H9 (cell line): Measurements from ENCODE around the gene SLC9A7. TPM values are rescaled to one million over a fixed set of nuclear protein-coding genes. Genes with fewer than 3 reads are reported as not detected.

Experiments used
- DNase-seq: peaks from one replicate; pipeline ENCODE4 v3.0.0-alpha.2; 2017
- H2AFZ ChIP-seq: one replicate; pipeline ENCODE4 v1.6.1; 2013; ENCODE audit warnings: mild to moderate bottlenecking, low read length, control low read depth, moderate library complexity
- H2AK5ac ChIP-seq: 2 replicates; pipeline ENCODE4 v1.6.1; 2013; ENCODE audit warnings: low read length, control low read depth, mixed read lengths; ENCODE audit not compliant: insufficient read length
- H2BK120ac ChIP-seq: one replicate; pipeline ENCODE4 v1.6.1; 2013; ENCODE audit warnings: low read depth, mild to moderate bottlenecking, low read length, control low read depth, inconsistent platforms; ENCODE audit not compliant: poor library complexity, severe bottlenecking
- H2BK12ac ChIP-seq: 2 replicates; pipeline ENCODE4 v1.6.1; 2013; ENCODE audit warnings: low read length, control low read depth, mixed read lengths, low read depth; ENCODE audit not compliant: insufficient read length
- H2BK15ac ChIP-seq: 2 replicates; pipeline ENCODE4 v1.6.1; 2013; ENCODE audit warnings: low read depth, low read length, control low read depth
- H2BK20ac ChIP-seq: one replicate; pipeline ENCODE4 v1.6.1; 2013; ENCODE audit warnings: low read depth, mild to moderate bottlenecking, low read length, control low read depth, inconsistent platforms; ENCODE audit not compliant: poor library complexity, severe bottlenecking
- H2BK5ac ChIP-seq: 2 replicates; pipeline ENCODE4 v1.6.1; 2013; ENCODE audit warnings: low read length, control low read depth, mixed read lengths; ENCODE audit not compliant: insufficient read length
- H3K14ac ChIP-seq: 2 replicates; pipeline ENCODE4 v1.6.1; 2013; ENCODE audit warnings: low read length, control low read depth; ENCODE audit not compliant: insufficient read depth
- H3K18ac ChIP-seq: 2 replicates; pipeline ENCODE4 v1.6.1; 2013; ENCODE audit warnings: low read depth, mild to moderate bottlenecking, mixed read lengths, low read length, control low read depth; ENCODE audit not compliant: insufficient read length
- H3K23ac ChIP-seq: 2 replicates; pipeline ENCODE4 v1.6.1; 2013; ENCODE audit warnings: low read length, control low read depth, mixed read lengths, low read depth; ENCODE audit not compliant: insufficient read length
- H3K23me2 ChIP-seq: 2 replicates; pipeline ENCODE4 v1.6.1; 2013; ENCODE audit warnings: low read depth, mild to moderate bottlenecking, mixed read lengths, low read length, control low read depth; ENCODE audit not compliant: insufficient read length, poor library complexity, severe bottlenecking
- H3K27ac ChIP-seq: 2 replicates; pipeline ENCODE4 v1.5.1; 2013; ENCODE audit warnings: low read length, control low read depth, mixed read lengths, low read depth; ENCODE audit not compliant: insufficient read length
- H3K27me3 ChIP-seq: 2 replicates; pipeline ENCODE4 v1.6.1; 2013; ENCODE audit warnings: low read length, control low read depth, inconsistent platforms; ENCODE audit not compliant: insufficient read depth
- H3K4ac ChIP-seq: 2 replicates; pipeline ENCODE4 v1.6.1; 2013; ENCODE audit warnings: low read depth, mild to moderate bottlenecking, control low read depth, inconsistent platforms, low read length, moderate library complexity
- H3K4me1 ChIP-seq: 2 replicates; pipeline ENCODE4 v1.6.1; 2013; ENCODE audit warnings: low read length, control low read depth, inconsistent platforms; ENCODE audit not compliant: insufficient read depth
- H3K4me2 ChIP-seq: 2 replicates; pipeline ENCODE4 v1.6.1; 2013; ENCODE audit warnings: low read length, control low read depth, mixed read lengths; ENCODE audit not compliant: insufficient read length, insufficient read depth
- H3K56ac ChIP-seq: 2 replicates; pipeline ENCODE4 v1.6.1; 2013; ENCODE audit warnings: low read depth, mild to moderate bottlenecking, mixed read lengths, low read length, control low read depth; ENCODE audit not compliant: insufficient read length
- H3K79me1 ChIP-seq: 2 replicates; pipeline ENCODE4 v1.6.1; 2013; ENCODE audit warnings: low read depth, mild to moderate bottlenecking, moderate library complexity, low read length, control low read depth, inconsistent platforms; ENCODE audit not compliant: insufficient read depth, poor library complexity, severe bottlenecking
- H3K79me2 ChIP-seq: 2 replicates; pipeline ENCODE4 v1.6.1; 2013; ENCODE audit warnings: low read length, control low read depth, inconsistent platforms; ENCODE audit not compliant: insufficient read depth
- H3K9ac ChIP-seq: 2 replicates; pipeline ENCODE4 v1.6.1; 2013; ENCODE audit warnings: low read length, control low read depth, mixed read lengths; ENCODE audit not compliant: insufficient read length; ENCODE audit errors: extremely low read depth
- H3K9me3 ChIP-seq: one replicate; pipeline ENCODE4 v1.6.1; 2013; ENCODE audit warnings: low read depth, low read length, inconsistent platforms; ENCODE audit not compliant: control insufficient read depth
- H3T11ph ChIP-seq: one replicate; pipeline ENCODE4 v1.6.1; 2013; ENCODE audit warnings: mild to moderate bottlenecking, low read length, control low read depth, inconsistent platforms
- H4K20me1 ChIP-seq: one replicate; pipeline ENCODE4 v1.6.1; 2013; ENCODE audit not compliant: control insufficient read depth, insufficient read length, insufficient read depth
- H4K5ac ChIP-seq: 2 replicates; pipeline ENCODE4 v1.6.1; 2013; ENCODE audit warnings: low read depth, mild to moderate bottlenecking, mixed read lengths, low read length, control low read depth; ENCODE audit not compliant: insufficient read length
- H4K8ac ChIP-seq: replicated peaks from 2 replicates; pipeline ENCODE4 v1.6.1; 2013; ENCODE audit warnings: low read length, control low read depth, mixed read lengths, low read depth; ENCODE audit not compliant: insufficient read length
- H4K91ac ChIP-seq: 2 replicates; pipeline ENCODE4 v1.6.1; 2013; ENCODE audit warnings: low read depth, mild to moderate bottlenecking, moderate library complexity, mixed read lengths, low read length, control low read depth; ENCODE audit not compliant: insufficient read length
- H3K27ac Mint-ChIP-seq, 3 experiments: 2 replicates in 2 of 3; 3 replicates in 1 of 3; pipeline ENCODE4 v1.8.0; 2020 to 2021; ENCODE audit warnings: mixed read lengths in 3 of 3, mild to moderate bottlenecking in 1 of 3, moderate library complexity in 1 of 3
- H3K27me3 Mint-ChIP-seq: 2 replicates; pipeline ENCODE4 v1.8.0; 2021; ENCODE audit warnings: low read depth, mild to moderate bottlenecking, moderate library complexity, mixed read lengths
- H3K36me3 Mint-ChIP-seq, 3 experiments: 2 replicates in 2 of 3; 3 replicates in 1 of 3; pipeline ENCODE4 v1.8.0; 2020 to 2021; ENCODE audit warnings: low read depth in 3 of 3, mixed read lengths in 3 of 3; ENCODE audit not compliant: insufficient read depth in 1 of 3
- H3K4me1 Mint-ChIP-seq, 2 experiments: 2 replicates each; pipeline ENCODE4 v1.8.0; 2020; ENCODE audit warnings: mixed read lengths in 2 of 2
- H3K4me3 Mint-ChIP-seq, 2 experiments: 2 replicates in 1 of 2; 3 replicates in 1 of 2; pipeline ENCODE4 v1.8.0; 2020 to 2021; ENCODE audit warnings: mild to moderate bottlenecking in 2 of 2, mixed read lengths in 2 of 2, moderate library complexity in 1 of 2
- H3K9me3 Mint-ChIP-seq, 2 experiments: 2 replicates in 1 of 2; 3 replicates in 1 of 2; pipeline ENCODE4 v1.8.0; 2020; ENCODE audit warnings: mild to moderate bottlenecking in 2 of 2, mixed read lengths in 2 of 2, moderate library complexity in 1 of 2
- WGBS: extraction: QIAGEN DNeasy Blood & Tissue Kit; methylation state at CpG from one replicate; pipeline ENCODE4 v1.1.7; 2013; ENCODE audit warnings: missing lambda C conversion rate, low lambda C conversion rate, mixed read lengths; ENCODE audit not compliant: insufficient read length; ENCODE audit errors: extremely low coverage; 5-methylcytosine and 5-hydroxymethylcytosine counted together
- total RNA-seq: library from RNA; stranded (reverse); gene quantifications from 2 replicates; pipeline ENCODE4 v1.2.1, GENCODE V29; 2021
- TF ChIP-seq, protein P1 (sequence below): fragments of 200-600 bp; sonication (generic); conservative IDR thresholded peaks from 3 replicates; pipeline ENCODE4 v1.8.0; 2021; ENCODE audit warnings: antibody characterized with exemption, mild to moderate bottlenecking

SLC9A7 gene
- total RNA-seq, 1 experiment from 2014 or later = 5.9 TPM

DNA sequence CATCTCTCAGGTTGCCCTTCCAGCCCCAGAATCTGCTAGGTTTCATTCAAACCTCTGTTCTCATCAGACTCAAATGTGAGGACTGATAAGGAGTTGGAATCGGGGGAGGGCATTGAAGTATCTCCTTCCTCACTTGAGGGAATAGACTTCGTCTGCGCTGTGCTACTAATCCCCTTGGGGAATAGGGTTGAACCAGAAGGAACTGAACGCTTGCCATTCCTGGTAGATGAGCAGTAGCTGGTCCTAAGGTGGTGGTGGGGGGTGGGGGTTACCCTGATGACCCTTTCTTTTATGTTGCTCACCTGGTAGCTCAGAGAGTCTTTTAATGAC is 692 bp upstream of the SLC9A7 start:
- Histone ChIP-seq H3K9me3 (peaks cover 12% of the 10 kb centered on the region), H4K8ac (no peak overlapping the region), H3K14ac (no peak overlapping the region), H2BK20ac (no peak overlapping the region), H3K9ac (no peak overlapping the region), H3K23ac (no peak overlapping the region), H3K18ac (no peak overlapping the region), H2BK5ac (no peak overlapping the region), H3T11ph (no peak overlapping the region), H3K4ac (no peak overlapping the region), H4K20me1 (no peaks in the 10 kb centered on the region), H2BK120ac (no peak overlapping the region), H2BK15ac (no peak overlapping the region), H3K4me1 (peaks cover under 1% of the 10 kb centered on the region; the same call in 1 of the 2 replicates), H4K5ac (no peak overlapping the region), H4K91ac (no peak overlapping the region), H3K56ac (no peak overlapping the region), H2BK12ac (no peak overlapping the region), H3K27me3 (no peaks in the 10 kb centered on the region), H3K4me2 (peak overlapping the region; percentile 56), H3K79me2 (peaks cover 4% of the 10 kb centered on the region; the same call in 1 of the 2 replicates), H3K27ac (no peak overlapping the region), H2AFZ (no peak overlapping the region), H3K23me2 (peaks cover 12% of the 10 kb centered on the region), H3K79me1 (no peaks in the 10 kb centered on the region), H2AK5ac (no peak overlapping the region)
- Mint-ChIP-seq H3K36me3 (peaks cover 4 to 9% (median 7%) of the 10 kb centered on the region in 3 experiments; a peak in 4 of 7 replicates), H3K27me3 (peaks cover 10% of the 10 kb centered on the region), H3K4me1 (peaks cover 30 to 33% of the 10 kb centered on the region in 2 experiments), H3K27ac (peak overlapping the region in 2 of 3 experiments; percentile 4 to 50; a peak in 3 of 7 replicates), H3K4me3 (peak overlapping the region; percentile 65 to 81), H3K9me3 (peaks cover 81 to 85% of the 10 kb centered on the region in 2 experiments)
- TF ChIP-seq, protein P1, sequence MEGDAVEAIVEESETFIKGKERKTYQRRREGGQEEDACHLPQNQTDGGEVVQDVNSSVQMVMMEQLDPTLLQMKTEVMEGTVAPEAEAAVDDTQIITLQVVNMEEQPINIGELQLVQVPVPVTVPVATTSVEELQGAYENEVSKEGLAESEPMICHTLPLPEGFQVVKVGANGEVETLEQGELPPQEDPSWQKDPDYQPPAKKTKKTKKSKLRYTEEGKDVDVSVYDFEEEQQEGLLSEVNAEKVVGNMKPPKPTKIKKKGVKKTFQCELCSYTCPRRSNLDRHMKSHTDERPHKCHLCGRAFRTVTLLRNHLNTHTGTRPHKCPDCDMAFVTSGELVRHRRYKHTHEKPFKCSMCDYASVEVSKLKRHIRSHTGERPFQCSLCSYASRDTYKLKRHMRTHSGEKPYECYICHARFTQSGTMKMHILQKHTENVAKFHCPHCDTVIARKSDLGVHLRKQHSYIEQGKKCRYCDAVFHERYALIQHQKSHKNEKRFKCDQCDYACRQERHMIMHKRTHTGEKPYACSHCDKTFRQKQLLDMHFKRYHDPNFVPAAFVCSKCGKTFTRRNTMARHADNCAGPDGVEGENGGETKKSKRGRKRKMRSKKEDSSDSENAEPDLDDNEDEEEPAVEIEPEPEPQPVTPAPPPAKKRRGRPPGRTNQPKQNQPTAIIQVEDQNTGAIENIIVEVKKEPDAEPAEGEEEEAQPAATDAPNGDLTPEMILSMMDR = no peak
- no CpG with 5 or more reads among the region's 4 CpGs for WGBS
- DNase-seq = no peak
